GM12801 (cell line): ENCODE measurements around the gene RORC.

Experiments
- TF ChIP-seq, protein P1 (sequence below): IDR thresholded peaks from one replicate; pipeline ENCODE4 v1.5.1; 2011; ENCODE audit warnings: control low read depth; ENCODE audit not compliant: insufficient read length; ENCODE audit errors: extremely low read depth

The RORC gene

GRCh38 chr1:151822404-151822803 lies 9.2 kb downstream of the RORC start:
- TF ChIP-seq, protein P1, sequence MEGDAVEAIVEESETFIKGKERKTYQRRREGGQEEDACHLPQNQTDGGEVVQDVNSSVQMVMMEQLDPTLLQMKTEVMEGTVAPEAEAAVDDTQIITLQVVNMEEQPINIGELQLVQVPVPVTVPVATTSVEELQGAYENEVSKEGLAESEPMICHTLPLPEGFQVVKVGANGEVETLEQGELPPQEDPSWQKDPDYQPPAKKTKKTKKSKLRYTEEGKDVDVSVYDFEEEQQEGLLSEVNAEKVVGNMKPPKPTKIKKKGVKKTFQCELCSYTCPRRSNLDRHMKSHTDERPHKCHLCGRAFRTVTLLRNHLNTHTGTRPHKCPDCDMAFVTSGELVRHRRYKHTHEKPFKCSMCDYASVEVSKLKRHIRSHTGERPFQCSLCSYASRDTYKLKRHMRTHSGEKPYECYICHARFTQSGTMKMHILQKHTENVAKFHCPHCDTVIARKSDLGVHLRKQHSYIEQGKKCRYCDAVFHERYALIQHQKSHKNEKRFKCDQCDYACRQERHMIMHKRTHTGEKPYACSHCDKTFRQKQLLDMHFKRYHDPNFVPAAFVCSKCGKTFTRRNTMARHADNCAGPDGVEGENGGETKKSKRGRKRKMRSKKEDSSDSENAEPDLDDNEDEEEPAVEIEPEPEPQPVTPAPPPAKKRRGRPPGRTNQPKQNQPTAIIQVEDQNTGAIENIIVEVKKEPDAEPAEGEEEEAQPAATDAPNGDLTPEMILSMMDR: no peak

- TF ChIP-seq, protein P1: no peak
Measured at GRCh38 chr1:151820940-151821339, 10.7 kb downstream of the RORC start.

DNA sequence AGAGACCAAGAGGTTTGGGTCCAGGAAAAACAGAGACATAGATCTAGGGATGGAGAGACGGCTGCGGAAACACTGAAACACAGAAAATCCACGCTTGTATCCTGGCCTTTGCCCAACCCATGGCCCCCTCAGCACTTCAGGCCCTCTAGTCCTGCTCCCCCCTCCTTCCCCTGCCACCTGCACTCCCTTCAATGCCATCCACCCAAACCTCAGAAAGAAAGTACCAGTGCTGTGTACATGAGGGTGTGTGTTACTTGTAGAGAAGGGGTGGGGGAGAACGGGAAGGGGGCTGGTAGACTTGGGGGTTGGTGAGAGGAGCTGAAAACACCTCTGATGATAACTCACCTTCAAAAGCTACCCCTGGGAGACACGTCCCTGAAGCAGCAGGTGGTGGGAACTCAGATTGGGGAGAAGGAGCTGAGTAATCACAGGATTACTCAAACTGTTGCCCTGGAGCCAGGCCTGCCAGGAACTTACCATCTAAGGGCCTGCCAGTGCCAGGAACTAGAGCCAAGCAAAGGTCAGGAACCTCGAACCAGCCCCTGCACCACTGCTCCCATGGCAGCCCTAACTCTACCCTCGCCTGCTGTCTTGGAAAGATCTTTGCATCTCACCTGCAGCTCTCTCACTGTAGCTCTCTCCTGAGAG lies 11.5 kb downstream of the RORC start:
- TF ChIP-seq, protein P1: no peak

DNA sequence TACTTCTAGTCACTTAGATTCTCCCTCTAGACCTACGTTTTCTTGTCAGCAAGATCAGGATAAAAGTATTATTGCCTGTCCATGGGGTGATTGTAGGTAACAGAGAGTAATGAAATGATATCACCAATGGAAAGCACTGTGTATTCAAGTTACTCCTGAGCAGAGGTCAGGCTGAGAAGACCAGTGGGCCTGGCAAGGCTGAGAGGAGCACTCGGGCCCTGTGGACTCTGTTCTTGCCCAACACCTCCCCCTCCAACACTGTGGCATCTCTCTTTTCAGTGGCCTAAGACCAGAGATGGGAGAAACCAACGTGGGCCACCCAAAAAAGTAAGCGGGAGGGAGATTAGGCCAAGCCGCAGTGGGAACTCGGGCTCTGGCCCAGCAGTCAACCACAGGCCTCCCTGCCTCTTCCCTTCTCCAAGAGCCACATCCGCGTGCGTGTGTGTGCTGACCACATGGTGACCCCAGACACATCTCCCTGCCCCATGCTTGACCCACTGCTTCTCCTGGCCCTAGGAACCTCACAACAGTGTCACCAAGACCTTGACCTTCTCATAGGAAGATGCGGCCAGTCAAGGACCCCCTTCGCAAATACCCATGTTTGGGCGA lies 12.3 kb downstream of the RORC start:
- TF ChIP-seq, protein P1: no peak

DNA sequence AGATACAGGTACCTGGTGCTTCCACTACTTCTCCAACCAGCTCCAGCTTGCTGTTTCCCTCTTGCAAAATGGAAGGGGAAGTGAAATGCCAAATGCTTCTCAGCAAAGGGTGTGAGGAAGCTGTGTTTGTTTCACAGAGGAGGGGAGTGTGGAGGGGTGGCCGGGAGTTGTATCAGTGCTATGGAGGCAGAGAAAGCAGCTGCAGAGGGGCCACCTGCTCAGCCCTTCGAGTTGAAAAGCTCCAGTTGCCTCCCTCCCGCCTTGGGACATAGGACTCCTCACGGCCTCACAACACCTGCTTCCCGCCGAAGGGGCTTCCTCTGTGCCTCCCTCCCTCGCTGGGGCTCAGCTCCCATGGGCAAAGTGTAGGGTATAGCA lies 14.3 kb downstream of the RORC start:
- TF ChIP-seq, protein P1: no peak

DNA sequence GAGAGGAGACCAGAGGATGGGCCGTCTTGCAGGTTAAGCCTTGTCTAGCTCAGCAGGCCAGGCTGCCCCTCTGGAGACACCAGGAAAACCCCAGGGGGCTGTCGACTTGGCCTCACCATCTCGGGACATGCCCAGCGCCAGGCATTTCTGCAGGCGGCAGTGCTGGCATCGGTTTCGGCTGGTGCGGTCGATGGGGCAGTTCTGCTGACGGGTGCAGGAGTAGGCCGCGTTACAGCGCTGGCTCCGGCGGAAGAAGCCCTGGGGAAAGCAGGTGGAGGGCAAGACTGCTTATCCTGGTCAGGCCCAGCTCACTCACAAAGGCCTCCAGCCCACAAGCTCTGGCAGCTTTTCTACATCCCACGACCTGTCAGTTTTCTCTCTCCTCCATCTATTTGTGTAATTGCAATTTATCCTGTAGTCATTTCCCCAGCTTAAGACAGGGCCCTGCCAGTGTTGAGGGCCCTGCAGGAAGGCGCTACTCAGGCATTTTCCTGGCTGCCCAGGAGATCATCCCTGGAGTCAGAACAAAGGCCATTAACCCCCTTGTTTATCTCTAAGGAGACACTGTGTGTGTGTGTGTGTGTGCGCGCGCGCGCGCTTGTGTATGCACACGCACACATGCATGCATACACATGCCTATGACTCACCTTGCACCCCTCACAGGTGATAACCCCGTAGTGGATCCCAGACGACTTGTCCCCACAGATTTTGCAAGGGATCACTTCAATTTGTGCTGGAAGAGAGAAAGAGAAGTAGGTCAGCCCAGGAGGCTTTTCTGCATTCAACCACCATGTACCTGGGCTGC lies 14.9 kb downstream of the RORC start:
- TF ChIP-seq, protein P1: no peak

GRCh38 chr1:151815716-151816327 lies 15.8 kb downstream of the RORC start:
- TF ChIP-seq, protein P1: no peak
